Measurements from ENCODE around the gene UHRF2. TPM values are rescaled to one million over a fixed set of nuclear protein-coding genes. Genes with fewer than 3 reads are reported as not detected.

UHRF2 gene
- total RNA-seq, 1 experiment from 2014 or later: 45.2 TPM

- H4K91ac ChIP-seq (ENCODE audit: insufficient read length, low read depth, low read length): no peak overlapping the region
- peaks cover 8 to 10% (median 8%) of the 10 kb centered on the region in 3 experiments; a peak in 5 of 7 replicates for H3K36me3 Mint-ChIP-seq (ENCODE audit: insufficient read depth in 1 of 3, low read depth in 3 of 3)
- no peak overlapping the region for H3K14ac ChIP-seq (ENCODE audit: insufficient read depth, low read length)
- H3K4me3 Mint-ChIP-seq: no peak overlapping the region
- no peak overlapping the region for H3K56ac ChIP-seq (ENCODE audit: insufficient read length, low read depth, low read length)
- H3K9me3 Mint-ChIP-seq: no peaks in the 10 kb centered on the region
- no peak for TF ChIP-seq CTCF (conservative IDR thresholded peaks at IDR 0.05)
- H3K18ac ChIP-seq (ENCODE audit: insufficient read length, low read depth, low read length): no peak overlapping the region
- H3K9me3 ChIP-seq (ENCODE audit: control insufficient read depth, low read depth, low read length): no peaks in the 10 kb centered on the region
- no peak overlapping the region for H3K4ac ChIP-seq (ENCODE audit: low read depth, low read length)
- H2BK5ac ChIP-seq (ENCODE audit: insufficient read length, low read length): no peak overlapping the region
- DNase-seq: no peak
- H3K9ac ChIP-seq (ENCODE audit: extremely low read depth, insufficient read length, low read length): no peak overlapping the region
- peaks cover 10% of the 10 kb centered on the region for H3K79me1 ChIP-seq (ENCODE audit: insufficient read depth, low read depth, low read length, poor library complexity, severe bottlenecking)
- H3K27me3 ChIP-seq (ENCODE audit: insufficient read depth, low read length): no peaks in the 10 kb centered on the region
- no peak overlapping the region for H4K8ac ChIP-seq (replicated peaks; ENCODE audit: insufficient read length, low read depth, low read length)
- no peak overlapping the region for H2AFZ ChIP-seq (ENCODE audit: low read length)
- H3K27me3 Mint-ChIP-seq (ENCODE audit: low read depth): no peaks in the 10 kb centered on the region
- no peak overlapping the region for H3K27ac Mint-ChIP-seq
- H3T11ph ChIP-seq (ENCODE audit: low read length): no peak overlapping the region
- no peak overlapping the region for H2BK12ac ChIP-seq (ENCODE audit: insufficient read length, low read depth, low read length)
- peaks cover 12% of the 10 kb centered on the region; the same call in 1 of the 2 replicates for H3K79me2 ChIP-seq (ENCODE audit: insufficient read depth, low read length)
- H2BK120ac ChIP-seq (ENCODE audit: low read depth, low read length, poor library complexity, severe bottlenecking): no peak overlapping the region
- no peak overlapping the region for H2BK15ac ChIP-seq (ENCODE audit: low read depth, low read length)
- H4K5ac ChIP-seq (ENCODE audit: insufficient read length, low read depth, low read length): no peak overlapping the region
- WGBS (ENCODE audit: extremely low coverage, insufficient read length, low lambda C conversion rate): no CpG with 5 or more reads among the region's 3 CpGs
- no peak overlapping the region for H3K27ac ChIP-seq (ENCODE audit: insufficient read length, low read depth, low read length)
- H2AK5ac ChIP-seq (ENCODE audit: insufficient read length, low read length): no peak overlapping the region
- H4K20me1 ChIP-seq (ENCODE audit: control insufficient read depth, insufficient read depth, insufficient read length): no peaks in the 10 kb centered on the region
- no peaks in the 10 kb centered on the region for H3K4me1 ChIP-seq (ENCODE audit: insufficient read depth, low read length)
- no peak overlapping the region for H3K4me2 ChIP-seq (ENCODE audit: insufficient read depth, insufficient read length, low read length)
- H3K23me2 ChIP-seq (ENCODE audit: insufficient read length, low read depth, low read length, poor library complexity, severe bottlenecking): no peaks in the 10 kb centered on the region
- no peak overlapping the region for H2BK20ac ChIP-seq (ENCODE audit: low read depth, low read length, poor library complexity, severe bottlenecking)
- no peak overlapping the region for H3K23ac ChIP-seq (ENCODE audit: insufficient read length, low read depth, low read length)
- peaks cover 0 to 7% of the 10 kb centered on the region in 2 experiments; a peak in 3 of 4 replicates for H3K4me1 Mint-ChIP-seq
Observed at GRCh38 chr9:6440405-6440804, 27.4 kb downstream of the UHRF2 start.
